ENCODE data around the gene ZBTB44.
A peak's percentile ranks its signal among the peaks of the same experiment; 100 is the strongest.
"Not testable (repeated sequence)": the region's sequence is repeated elsewhere in the genome, so short reads cannot be mapped to it uniquely, and the experiment has no call there.

The ZBTB44 gene

DNA sequence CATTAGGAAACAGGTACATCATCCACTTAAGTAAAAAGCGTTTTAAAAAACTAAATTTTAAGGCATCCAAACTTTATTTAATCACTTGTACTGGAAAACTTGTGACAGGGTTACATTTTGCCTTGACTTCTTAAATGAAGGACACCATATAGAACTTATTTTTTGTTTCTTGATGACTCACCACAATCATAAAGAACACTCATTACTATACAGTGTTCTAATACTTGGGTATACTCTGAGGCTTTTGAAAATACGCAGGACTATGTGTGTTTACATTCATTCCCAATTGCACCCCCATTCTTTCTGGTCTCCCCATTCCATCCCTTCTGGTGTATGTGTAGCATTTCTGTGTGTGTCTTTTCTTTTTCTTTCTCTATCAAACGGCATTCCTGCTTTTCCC lies 69.9 kb downstream of the ZBTB44 start:
- TF ChIP-seq TAF1 (IDR thresholded peaks at IDR 0.05; ENCODE audit: borderline replicate concordance, low read depth, low read length) (no peak), POLR2A (IDR thresholded peaks at IDR 0.05; ENCODE audit: low read depth, low read length) (no peak), POLR2AphosphoS5 (IDR thresholded peaks at IDR 0.05; ENCODE audit: low read depth, low read length) (no peak)
- peak; percentile 64 for FAIRE-seq

DNA sequence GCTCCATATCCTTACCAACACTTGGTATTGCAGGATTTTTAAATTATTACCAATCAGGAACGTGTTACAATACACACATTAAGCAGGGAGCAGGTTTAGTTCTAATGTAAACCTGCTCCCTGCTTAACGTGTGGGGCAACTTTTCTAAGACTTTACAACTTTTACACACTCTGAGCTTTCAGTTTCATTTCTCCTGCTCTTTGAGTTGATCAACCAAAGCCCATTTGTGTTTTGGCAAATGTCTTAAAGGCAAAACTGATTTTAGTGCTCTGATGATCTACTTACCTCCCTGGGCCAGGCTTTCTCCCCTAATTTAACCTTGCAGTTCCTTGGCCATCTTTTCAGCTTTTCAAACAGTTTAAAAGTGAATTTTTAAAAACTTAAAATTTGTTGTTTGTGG lies 70.9 kb downstream of the ZBTB44 start:
- DNase-seq (ENCODE audit: insufficient read length), result no peak
- FAIRE-seq, result peak; percentile 92
- TF ChIP-seq POLR2AphosphoS5 (IDR thresholded peaks at IDR 0.05; ENCODE audit: low read depth, low read length) (no peak), TAF1 (IDR thresholded peaks at IDR 0.05; ENCODE audit: borderline replicate concordance, low read depth, low read length) (no peak), POLR2A (IDR thresholded peaks at IDR 0.05; ENCODE audit: low read depth, low read length) (no peak)

More for the DNA sequence above, 69.9 kb downstream of the ZBTB44 start:
- DNase-seq (ENCODE audit: insufficient read length), result no peak

DNA sequence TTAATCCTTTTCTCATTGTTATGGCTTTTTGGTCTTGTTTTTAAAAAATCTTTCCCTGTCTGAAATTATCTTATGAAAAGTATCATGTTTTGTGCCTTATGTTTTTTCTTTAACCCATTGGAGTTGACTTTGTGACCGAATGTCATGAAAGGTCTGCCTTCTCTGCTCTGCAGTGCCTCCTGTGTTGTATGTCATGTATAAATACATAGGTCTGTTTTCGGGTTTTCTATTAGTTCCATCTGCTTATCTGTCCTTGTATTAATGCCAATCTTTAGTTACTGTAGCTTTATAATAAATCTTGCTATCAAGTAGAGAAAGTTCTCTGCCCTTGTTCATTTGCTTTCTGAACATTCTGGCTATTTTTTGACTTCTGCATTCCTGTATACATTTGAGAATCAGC lies 73.0 kb downstream of the ZBTB44 start:
- no peak for TF ChIP-seq POLR2A (IDR thresholded peaks at IDR 0.05; ENCODE audit: low read depth, low read length)
- no peak for DNase-seq (ENCODE audit: insufficient read length)
- FAIRE-seq, result peak; percentile 65

DNA sequence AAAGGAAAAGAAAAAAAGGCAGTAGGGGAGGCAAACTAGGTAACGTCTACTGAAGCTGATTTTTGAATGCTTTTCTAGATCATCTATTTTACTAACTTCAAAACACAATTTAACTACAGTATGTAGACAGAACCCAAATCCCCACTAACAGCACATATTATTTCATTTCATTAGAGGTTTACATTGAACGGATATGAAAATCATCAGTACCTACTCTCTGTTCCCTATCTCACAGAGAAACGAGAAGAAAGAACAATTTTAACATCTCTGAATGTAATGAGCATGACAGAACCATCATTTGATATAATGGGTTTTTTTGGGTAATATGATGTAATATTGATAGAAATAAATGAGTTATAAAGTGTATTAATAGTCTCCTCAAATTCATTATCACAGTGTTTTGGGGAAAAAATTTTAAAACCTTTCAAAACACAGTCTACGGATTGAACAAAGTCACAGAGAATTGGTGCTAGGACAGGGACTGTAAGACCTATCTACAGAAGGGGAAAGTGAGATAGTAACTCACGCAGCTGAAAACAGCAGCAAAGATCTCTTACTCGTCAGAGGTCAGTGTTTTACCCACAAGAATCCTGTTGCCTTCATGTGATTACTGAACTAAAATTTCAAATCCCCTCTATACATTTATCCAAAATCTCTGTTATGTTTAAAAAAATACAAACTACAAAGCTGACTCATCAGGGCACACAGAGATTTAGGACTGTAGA lies 77.3 kb downstream of the ZBTB44 start:
- peak; percentile 78 for FAIRE-seq
- TF ChIP-seq TAF1 (IDR thresholded peaks at IDR 0.05; ENCODE audit: borderline replicate concordance, low read depth, low read length) (no peak), POLR2AphosphoS5 (IDR thresholded peaks at IDR 0.05; ENCODE audit: low read depth, low read length) (no peak), POLR2A (IDR thresholded peaks at IDR 0.05; ENCODE audit: low read depth, low read length) (no peak)

DNA sequence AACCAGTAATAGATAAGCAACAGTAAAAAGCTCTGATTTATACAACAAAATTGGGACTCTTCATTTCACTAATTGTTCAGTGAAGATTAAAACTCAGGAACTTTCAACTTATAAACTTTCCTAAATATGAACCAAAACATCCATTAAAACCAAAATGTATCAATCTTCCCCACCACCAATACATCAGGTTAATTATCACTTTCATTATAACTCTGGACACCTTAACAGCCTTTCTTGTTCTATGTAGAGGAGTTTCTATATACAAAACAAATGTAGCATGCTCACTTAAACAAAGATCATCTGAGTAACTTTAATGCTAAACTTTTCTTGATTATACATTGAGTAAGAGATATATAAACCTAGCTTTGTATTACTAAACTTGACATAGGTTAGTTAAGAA lies 80.4 kb downstream of the ZBTB44 start:
- TF ChIP-seq POLR2A (IDR thresholded peaks at IDR 0.05; ENCODE audit: low read depth, low read length) (no peak), TAF1 (IDR thresholded peaks at IDR 0.05; ENCODE audit: borderline replicate concordance, low read depth, low read length) (no peak), POLR2AphosphoS5 (IDR thresholded peaks at IDR 0.05; ENCODE audit: low read depth, low read length) (no peak)
- no peak for DNase-seq (ENCODE audit: insufficient read length)
- FAIRE-seq, result no peak

More for the DNA sequence above, 77.3 kb downstream of the ZBTB44 start:
- no peak for DNase-seq (ENCODE audit: insufficient read length)

DNA sequence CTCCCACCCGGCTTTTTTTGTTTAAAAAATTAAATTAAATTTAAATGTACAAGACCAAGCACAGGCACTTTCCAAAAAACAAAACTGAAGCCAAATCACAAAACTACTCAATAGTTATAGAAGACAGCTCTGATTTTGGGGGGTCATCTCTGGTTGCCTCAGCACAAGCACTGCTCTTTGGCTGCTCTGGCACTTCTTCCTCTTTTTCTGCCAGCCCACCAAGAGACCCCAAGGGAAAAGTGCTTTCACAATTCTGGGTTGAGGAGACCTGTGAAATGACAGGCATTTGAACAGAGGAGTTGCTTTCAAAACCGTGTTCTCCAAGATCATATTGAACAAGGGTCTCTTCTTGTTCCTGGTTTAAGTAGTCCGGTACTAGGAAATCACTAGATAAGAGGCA lies 80.8 kb downstream of the ZBTB44 start:
- FAIRE-seq, result peak; percentile 74
- DNase-seq (ENCODE audit: insufficient read length), result not testable (repeated sequence)

DNA sequence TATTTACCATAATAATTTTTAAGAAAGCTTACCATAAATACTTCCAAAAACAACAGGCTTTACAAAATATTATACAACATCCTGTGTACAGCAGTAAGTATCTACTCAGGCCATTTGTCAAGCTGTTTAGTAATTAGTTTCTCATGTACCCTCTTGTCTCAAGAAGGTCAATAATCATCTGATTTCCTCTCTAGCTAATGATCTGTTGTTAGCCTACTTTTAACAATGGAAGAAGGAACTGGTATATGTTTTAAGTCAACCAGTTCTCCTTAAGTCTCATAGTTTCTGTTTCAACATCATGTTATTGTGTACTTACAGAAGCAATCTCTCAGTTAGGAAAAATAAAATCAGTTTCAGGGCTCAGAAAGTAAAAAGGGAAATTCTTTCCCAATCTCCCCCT lies 81.2 kb downstream of the ZBTB44 start:
- not testable (repeated sequence) for FAIRE-seq

DNA sequence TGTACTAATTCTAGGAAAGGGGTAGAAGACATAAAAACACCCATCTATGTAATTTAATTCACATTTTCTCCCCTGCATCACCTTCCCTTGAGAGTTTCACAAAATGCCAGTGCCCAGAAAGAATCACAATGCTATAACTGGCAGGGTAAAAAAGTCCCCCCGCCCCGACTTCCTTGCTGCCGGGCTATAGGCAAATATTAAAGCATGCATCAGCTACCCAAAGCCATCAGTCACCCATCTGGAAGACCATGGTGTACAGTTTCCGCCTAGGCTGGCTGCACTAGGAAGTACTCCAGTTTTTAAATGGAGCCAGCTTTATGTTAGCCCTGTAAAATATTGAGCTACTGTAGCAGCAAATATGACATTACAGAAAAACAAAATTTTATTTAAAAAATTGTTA lies 87.3 kb downstream of the ZBTB44 start:
- TF ChIP-seq TAF1 (IDR thresholded peaks at IDR 0.05; ENCODE audit: borderline replicate concordance, low read depth, low read length) (no peak), POLR2AphosphoS5 (IDR thresholded peaks at IDR 0.05; ENCODE audit: low read depth, low read length) (no peak), POLR2A (IDR thresholded peaks at IDR 0.05; ENCODE audit: low read depth, low read length) (no peak)
- FAIRE-seq, result no peak

More for the DNA sequence above, 81.2 kb downstream of the ZBTB44 start:
- not testable (repeated sequence) for DNase-seq (ENCODE audit: insufficient read length)

DNA sequence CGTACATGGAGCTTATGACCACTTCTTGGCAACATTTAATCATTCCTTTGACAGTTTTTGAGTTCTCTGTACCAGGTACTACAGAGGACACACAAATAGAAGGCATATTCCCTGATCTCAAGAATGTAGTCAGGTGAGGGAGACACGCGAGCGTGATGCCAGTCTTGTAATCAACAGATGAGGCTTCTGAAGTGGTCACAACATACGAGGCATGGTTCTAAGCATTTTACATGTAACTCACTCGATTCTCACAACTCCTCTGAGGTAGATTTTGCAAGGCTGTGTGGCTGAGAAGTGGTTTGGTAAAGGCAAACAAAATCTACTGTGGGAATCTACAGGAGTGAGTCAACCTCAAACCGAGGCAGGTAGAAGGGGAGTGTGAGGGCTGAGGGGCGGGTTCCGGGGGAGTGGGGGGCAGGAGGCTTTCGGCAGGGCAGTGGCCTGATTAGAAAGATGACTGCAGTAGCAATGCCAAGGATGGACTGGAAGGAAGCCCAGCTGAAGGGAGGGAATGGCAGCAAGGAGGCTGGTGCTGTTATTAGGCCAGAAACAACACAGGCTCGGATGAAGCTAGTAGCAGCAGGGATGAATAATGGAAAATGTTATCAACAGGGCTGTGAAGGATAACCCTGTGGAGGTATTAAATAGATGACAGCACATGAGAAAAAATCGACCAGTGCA lies 91.3 kb downstream of the ZBTB44 start:
- FAIRE-seq, result no peak
- TF ChIP-seq TAF1 (IDR thresholded peaks at IDR 0.05; ENCODE audit: borderline replicate concordance, low read depth, low read length), result no peak
- TF ChIP-seq POLR2A (IDR thresholded peaks at IDR 0.05; ENCODE audit: low read depth, low read length), result no peak
- no peak for TF ChIP-seq POLR2AphosphoS5 (IDR thresholded peaks at IDR 0.05; ENCODE audit: low read depth, low read length)
- no peak for DNase-seq (ENCODE audit: insufficient read length)

More for the DNA sequence above, 87.3 kb downstream of the ZBTB44 start:
- no peak for DNase-seq (ENCODE audit: insufficient read length)

DNA sequence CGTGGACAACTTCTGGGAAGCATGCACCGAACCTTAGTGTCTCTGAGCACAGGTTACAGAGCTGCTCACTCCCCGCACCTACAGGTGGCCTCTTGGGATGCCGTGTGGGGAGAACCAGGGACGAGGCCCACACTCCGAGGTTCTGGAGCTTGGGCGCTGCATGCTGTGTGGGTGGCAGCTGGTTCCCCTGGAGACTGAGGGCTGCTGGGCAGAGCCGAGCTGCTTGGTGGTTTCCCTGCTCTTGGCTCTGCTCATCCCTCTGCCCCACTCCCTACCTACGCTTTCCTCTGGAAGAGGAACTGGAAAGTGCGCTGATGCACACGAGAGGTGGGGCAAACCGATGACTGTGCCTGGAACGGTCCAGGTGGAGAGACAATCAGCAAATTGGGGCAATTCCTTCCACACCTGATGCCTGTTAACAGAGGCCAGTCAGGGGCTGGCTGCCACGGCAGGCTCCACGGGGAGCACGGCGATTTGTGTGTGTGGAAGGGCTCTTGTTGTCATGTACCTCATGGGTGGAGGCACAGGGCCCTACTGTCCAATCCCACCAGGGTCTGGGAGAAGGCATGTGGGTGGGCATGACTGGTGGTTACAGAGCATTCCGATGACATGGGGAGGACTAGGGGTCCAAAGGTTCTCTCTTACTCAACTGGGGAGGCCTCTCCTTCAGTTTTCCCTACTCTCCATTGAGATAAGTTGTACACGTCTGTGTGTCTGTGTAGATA lies 94.2 kb downstream of the ZBTB44 start:
- TF ChIP-seq POLR2AphosphoS5 (IDR thresholded peaks at IDR 0.05; ENCODE audit: low read depth, low read length) (no peak), TAF1 (IDR thresholded peaks at IDR 0.05; ENCODE audit: borderline replicate concordance, low read depth, low read length) (no peak), POLR2A (IDR thresholded peaks at IDR 0.05; ENCODE audit: low read depth, low read length) (no peak)
- DNase-seq (ENCODE audit: insufficient read length), result no peak
- no peak for FAIRE-seq

DNA sequence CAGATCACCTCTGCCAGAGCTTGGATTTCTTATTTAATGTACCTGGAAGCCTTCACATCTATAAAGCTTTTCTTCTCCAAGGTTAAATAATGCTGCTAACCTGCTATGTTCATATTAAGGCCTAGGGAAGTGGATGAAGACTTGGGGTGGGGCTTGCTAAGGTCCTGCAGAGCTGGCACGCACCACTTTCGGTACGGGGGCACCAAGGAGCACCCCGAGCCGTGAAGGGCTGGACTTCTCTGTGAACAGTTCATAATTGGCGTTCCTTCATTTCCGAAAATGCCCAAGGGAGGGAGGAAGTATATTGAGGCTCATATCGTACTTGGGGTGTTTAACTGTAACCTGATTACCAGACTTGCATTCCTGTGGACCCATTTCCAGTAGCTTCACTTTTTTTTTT lies 95.6 kb downstream of the ZBTB44 start:
- TF ChIP-seq TAF1 (IDR thresholded peaks at IDR 0.05; ENCODE audit: borderline replicate concordance, low read depth, low read length) (no peak), POLR2A (IDR thresholded peaks at IDR 0.05; ENCODE audit: low read depth, low read length) (no peak), POLR2AphosphoS5 (IDR thresholded peaks at IDR 0.05; ENCODE audit: low read depth, low read length) (no peak)
- FAIRE-seq, result no peak
- DNase-seq (ENCODE audit: insufficient read length), result no peak

DNA sequence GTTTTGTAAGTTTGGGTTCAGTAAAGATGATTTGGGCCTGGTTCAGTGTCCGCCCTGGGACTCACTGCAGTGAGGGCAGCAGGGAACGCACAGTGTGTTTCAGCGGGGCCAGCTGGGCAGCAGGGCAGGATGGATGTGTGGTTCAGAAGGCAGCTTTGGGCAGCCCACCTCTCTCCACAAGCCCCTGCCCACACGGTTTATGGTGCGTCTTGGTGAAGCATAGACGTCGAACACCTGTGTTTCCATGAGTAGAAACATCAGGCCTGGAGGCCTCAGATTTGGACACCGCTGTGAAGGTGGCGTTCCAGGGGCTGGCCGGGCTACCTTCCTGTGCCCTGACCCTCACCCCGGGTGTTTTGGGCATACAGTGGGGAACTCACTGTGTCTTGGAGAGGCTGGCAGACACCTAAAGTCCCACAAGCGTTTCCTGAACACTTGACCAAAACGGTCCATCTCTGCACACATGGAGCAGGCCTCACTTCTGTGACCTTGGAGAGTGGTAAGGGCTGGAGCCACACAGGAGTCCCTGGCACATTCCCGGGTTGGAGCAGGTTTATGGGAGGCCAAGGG lies 96.1 kb downstream of the ZBTB44 start:
- TF ChIP-seq POLR2AphosphoS5 (IDR thresholded peaks at IDR 0.05; ENCODE audit: low read depth, low read length) (no peak), POLR2A (IDR thresholded peaks at IDR 0.05; ENCODE audit: low read depth, low read length) (no peak), TAF1 (IDR thresholded peaks at IDR 0.05; ENCODE audit: borderline replicate concordance, low read depth, low read length) (no peak)
- no peak for DNase-seq (ENCODE audit: insufficient read length)
- no peak for FAIRE-seq

Measured in GM12892 (cell line).